Measurements from ENCODE around the gene ABCA5.
"Not testable (repeated sequence)": the region's sequence is repeated elsewhere in the genome, so short reads cannot be mapped to it uniquely, and the experiment has no call there.

ABCA5 gene

GRCh38 chr17:69300222-69300621 lies 26.7 kb downstream of the ABCA5 start:
- DNase-seq (ENCODE audit: low read depth) = no peak
- TF ChIP-seq CTCF (IDR thresholded peaks at IDR 0.05; ENCODE audit: control insufficient read depth, insufficient read depth, low read depth, low read length, missing control alignments) = no peak
- H3K4me3 ChIP-seq (ENCODE audit: control insufficient read depth, low read depth, low read length) = no peak overlapping the region

GRCh38 chr17:69298120-69298722 lies 28.7 kb downstream of the ABCA5 start:
- DNase-seq (ENCODE audit: low read depth); H3K4me3 ChIP-seq (ENCODE audit: control insufficient read depth, low read depth, low read length): not testable (repeated sequence)

GRCh38 chr17:69287168-69287567 lies 39.8 kb downstream of the ABCA5 start:
- no peak for DNase-seq (ENCODE audit: low read depth)
- no peak for TF ChIP-seq CTCF (IDR thresholded peaks at IDR 0.05; ENCODE audit: control insufficient read depth, insufficient read depth, low read depth, low read length, missing control alignments)
- no peak overlapping the region for H3K4me3 ChIP-seq (ENCODE audit: control insufficient read depth, low read depth, low read length)

- TF ChIP-seq CTCF (IDR thresholded peaks at IDR 0.05; ENCODE audit: control insufficient read depth, insufficient read depth, low read depth, low read length, missing control alignments) = no peak
- no peak for DNase-seq (ENCODE audit: low read depth)
- no peak overlapping the region for H3K4me3 ChIP-seq (ENCODE audit: control insufficient read depth, low read depth, low read length)
Measured at GRCh38 chr17:69286257-69286656, 40.7 kb downstream of the ABCA5 start.

GRCh38 chr17:69284646-69285045 lies 42.3 kb downstream of the ABCA5 start:
- TF ChIP-seq CTCF (IDR thresholded peaks at IDR 0.05; ENCODE audit: control insufficient read depth, insufficient read depth, low read depth, low read length, missing control alignments) = no peak
- no peak overlapping the region for H3K4me3 ChIP-seq (ENCODE audit: control insufficient read depth, low read depth, low read length)
- DNase-seq (ENCODE audit: low read depth) = no peak

GRCh38 chr17:69282002-69282401 lies 44.9 kb downstream of the ABCA5 start:
- TF ChIP-seq CTCF (IDR thresholded peaks at IDR 0.05; ENCODE audit: control insufficient read depth, insufficient read depth, low read depth, low read length, missing control alignments) = no peak
- no peak for DNase-seq (ENCODE audit: low read depth)
- no peak overlapping the region for H3K4me3 ChIP-seq (ENCODE audit: control insufficient read depth, low read depth, low read length)

GRCh38 chr17:69276279-69276678 lies 50.7 kb downstream of the ABCA5 start:
- H3K4me3 ChIP-seq (ENCODE audit: control insufficient read depth, low read depth, low read length); DNase-seq (ENCODE audit: low read depth): not testable (repeated sequence)

- no peak for TF ChIP-seq CTCF (IDR thresholded peaks at IDR 0.05; ENCODE audit: control insufficient read depth, insufficient read depth, low read depth, low read length, missing control alignments)
- H3K4me3 ChIP-seq (ENCODE audit: control insufficient read depth, low read depth, low read length) = no peak overlapping the region
- DNase-seq (ENCODE audit: low read depth) = no peak
Measured at GRCh38 chr17:69275751-69276150, 51.2 kb downstream of the ABCA5 start.
